MM.1S (cell line): ENCODE results near the gene ENOX1.

ENCODE experiments used
- DNase-seq: peaks from one replicate; pipeline ENCODE4 v3.0.0-alpha.2; 2015
- H2AFZ ChIP-seq: fragments of 300-600 bp; sonication (generic); 2 replicates; pipeline ENCODE4 v1.6.0; 2016; ENCODE audit warnings: antibody characterized with exemption, low read length
- H3F3A ChIP-seq: fragments of 300-600 bp; sonication (generic); 2 replicates; pipeline ENCODE4 v1.6.1; 2016; ENCODE audit warnings: mild to moderate bottlenecking, antibody characterized with exemption, low read length, moderate library complexity, mixed read lengths; ENCODE audit not compliant: insufficient read depth
- H3K27ac ChIP-seq: fragments of 300-600 bp; sonication (generic); 2 replicates; pipeline ENCODE4 v1.5.1; 2016; ENCODE audit warnings: mild to moderate bottlenecking, low read length
- H3K27me3 ChIP-seq: fragments of 300-600 bp; sonication (generic); replicated peaks from 2 replicates; pipeline ENCODE4 v1.6.0; 2016; ENCODE audit warnings: low read length; ENCODE audit not compliant: insufficient read depth
- H3K36me3 ChIP-seq: fragments of 300-600 bp; sonication (generic); replicated peaks from 2 replicates; pipeline ENCODE4 v1.6.1; 2016; ENCODE audit warnings: mild to moderate bottlenecking, low read length, mixed read lengths; ENCODE audit not compliant: insufficient read depth
- H3K4me1 ChIP-seq: fragments of 300-600 bp; sonication (generic); 2 replicates; pipeline ENCODE4 v1.6.1; 2016; ENCODE audit warnings: low read length, mixed read lengths
- H3K4me2 ChIP-seq: fragments of 300-600 bp; sonication (generic); 2 replicates; pipeline ENCODE4 v1.6.0; 2016; ENCODE audit warnings: low read depth, low read length
- H3K4me3 ChIP-seq: fragments of 300-600 bp; sonication (generic); 2 replicates; pipeline ENCODE4 v1.5.1; 2016; ENCODE audit warnings: low read length, mixed read lengths
- H3K79me2 ChIP-seq: fragments of 300-600 bp; sonication (generic); 2 replicates; pipeline ENCODE4 v1.6.1; 2016; ENCODE audit warnings: mixed run types, low read length, mixed read lengths
- H3K9ac ChIP-seq: fragments of 300-600 bp; sonication (generic); 2 replicates; pipeline ENCODE4 v1.6.1; 2016; ENCODE audit warnings: low read length, mixed read lengths
- H3K9me2 ChIP-seq: fragments of 300-600 bp; sonication (generic); replicated peaks from 2 replicates; pipeline ENCODE4 v1.6.1; 2016; ENCODE audit warnings: mild to moderate bottlenecking, low read length, mixed read lengths; ENCODE audit not compliant: insufficient read depth
- H3K9me3 ChIP-seq: fragments of 300-600 bp; sonication (generic); replicated peaks from 2 replicates; pipeline ENCODE4 v1.6.1; 2016; ENCODE audit warnings: mild to moderate bottlenecking, low read length, mixed read lengths; ENCODE audit not compliant: insufficient read depth
- H4K20me1 ChIP-seq: fragments of 300-600 bp; sonication (generic); 2 replicates; pipeline ENCODE4 v1.6.1; 2016; ENCODE audit warnings: mild to moderate bottlenecking, low read length, moderate library complexity, mixed read lengths; ENCODE audit not compliant: insufficient read depth
- EZH2 ChIP-seq: fragments of 300-600 bp; sonication (generic); optimal IDR thresholded peaks from 2 replicates; pipeline ENCODE3; 2017; ENCODE audit warnings: low read depth, mild to moderate bottlenecking, antibody characterized with exemption, low read length, mixed read lengths
- EZH2phosphoT487 ChIP-seq: fragments of 300-600 bp; sonication (generic); IDR thresholded peaks from 2 replicates; pipeline ENCODE4 v1.6.1; 2018; ENCODE audit warnings: antibody characterized with exemption, low read length
- TF ChIP-seq, protein P1 (sequence below): fragments of 300-600 bp; sonication (generic); IDR thresholded peaks from 2 replicates; pipeline ENCODE4 v1.5.1; 2016; ENCODE audit warnings: antibody characterized with exemption, low read length, mixed read lengths

Gene ENOX1

DNA sequence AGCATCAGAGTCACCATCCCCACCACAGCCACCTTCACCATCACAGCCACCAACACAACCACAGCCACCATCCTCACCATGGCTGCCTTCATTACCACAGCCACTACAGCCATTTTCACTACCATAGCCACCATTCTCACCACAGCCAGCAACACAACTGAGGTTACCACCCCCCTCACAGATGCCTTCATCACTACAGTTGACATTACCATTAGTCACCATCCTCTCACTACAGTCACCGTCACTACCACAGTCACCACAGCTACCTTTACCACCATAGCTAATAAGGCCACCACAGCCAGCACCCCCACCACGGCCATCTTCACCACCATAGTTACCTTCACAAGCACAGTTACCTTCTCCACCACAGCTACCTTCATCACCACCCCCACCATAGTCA, 493.8 kb downstream of the ENOX1 start:
- no peaks in the 10 kb centered on the region for H3K36me3 ChIP-seq
- H3K9ac ChIP-seq, result no peak overlapping the region
- no peak for DNase-seq
- H3K79me2 ChIP-seq, result no peaks in the 10 kb centered on the region
- H3K4me2 ChIP-seq, result no peak overlapping the region
- no peaks in the 10 kb centered on the region for H3K27me3 ChIP-seq
- no peaks in the 10 kb centered on the region for H3F3A ChIP-seq
- H3K4me3 ChIP-seq, result no peak overlapping the region
- no peaks in the 10 kb centered on the region for H4K20me1 ChIP-seq
- H3K9me3 ChIP-seq, result no peaks in the 10 kb centered on the region
- no peak overlapping the region for H2AFZ ChIP-seq
- H3K4me1 ChIP-seq, result peaks cover 14% of the 10 kb centered on the region
- TF ChIP-seq, protein P1, sequence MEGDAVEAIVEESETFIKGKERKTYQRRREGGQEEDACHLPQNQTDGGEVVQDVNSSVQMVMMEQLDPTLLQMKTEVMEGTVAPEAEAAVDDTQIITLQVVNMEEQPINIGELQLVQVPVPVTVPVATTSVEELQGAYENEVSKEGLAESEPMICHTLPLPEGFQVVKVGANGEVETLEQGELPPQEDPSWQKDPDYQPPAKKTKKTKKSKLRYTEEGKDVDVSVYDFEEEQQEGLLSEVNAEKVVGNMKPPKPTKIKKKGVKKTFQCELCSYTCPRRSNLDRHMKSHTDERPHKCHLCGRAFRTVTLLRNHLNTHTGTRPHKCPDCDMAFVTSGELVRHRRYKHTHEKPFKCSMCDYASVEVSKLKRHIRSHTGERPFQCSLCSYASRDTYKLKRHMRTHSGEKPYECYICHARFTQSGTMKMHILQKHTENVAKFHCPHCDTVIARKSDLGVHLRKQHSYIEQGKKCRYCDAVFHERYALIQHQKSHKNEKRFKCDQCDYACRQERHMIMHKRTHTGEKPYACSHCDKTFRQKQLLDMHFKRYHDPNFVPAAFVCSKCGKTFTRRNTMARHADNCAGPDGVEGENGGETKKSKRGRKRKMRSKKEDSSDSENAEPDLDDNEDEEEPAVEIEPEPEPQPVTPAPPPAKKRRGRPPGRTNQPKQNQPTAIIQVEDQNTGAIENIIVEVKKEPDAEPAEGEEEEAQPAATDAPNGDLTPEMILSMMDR, result no peak
- TF ChIP-seq EZH2 (no peak), EZH2phosphoT487 (no peak)
- H3K9me2 ChIP-seq, result no peaks in the 10 kb centered on the region
- no peak overlapping the region for H3K27ac ChIP-seq

DNA sequence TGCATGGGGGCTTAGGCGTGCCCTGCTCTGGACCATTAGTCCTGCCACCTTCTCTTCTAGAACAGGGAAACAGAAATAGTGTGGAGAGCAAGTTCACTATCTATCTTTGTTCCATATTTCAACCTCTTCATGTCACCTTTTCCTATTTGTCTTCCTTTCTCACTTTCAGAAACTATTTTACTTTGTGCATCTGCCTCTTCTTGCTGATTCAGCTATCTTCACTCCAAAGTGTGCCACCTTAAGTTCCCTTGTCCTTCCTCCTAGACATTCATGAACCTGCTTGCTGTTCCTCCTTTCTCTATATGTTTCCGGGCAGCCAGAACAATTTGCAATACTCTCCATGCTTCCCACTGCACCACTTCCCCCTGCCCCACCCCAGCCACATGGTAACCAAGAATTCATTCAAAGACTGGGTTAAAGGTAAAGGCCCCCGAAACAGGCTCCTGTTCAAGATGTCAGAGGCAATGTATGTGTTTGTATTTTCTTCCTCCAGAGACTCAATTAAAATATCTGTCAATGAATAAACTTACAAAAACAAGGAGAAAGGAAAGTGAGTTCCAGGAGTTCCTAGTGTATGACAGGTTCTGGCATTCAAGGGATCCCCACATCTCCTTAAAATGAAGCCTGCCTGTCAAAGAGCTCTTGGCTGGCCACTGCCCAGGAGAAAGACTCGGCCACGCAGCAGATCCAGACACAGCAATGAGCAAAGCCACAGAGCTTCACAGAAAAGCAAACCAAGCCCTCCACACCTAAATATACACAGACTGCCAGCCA, 495.3 kb downstream of the ENOX1 start:
- H3K9me3 ChIP-seq, result no peaks in the 10 kb centered on the region
- 0 out of 2 replicates have a peak overlapping the region, but pooled peaks have one; percentile 15 for H2AFZ ChIP-seq
- H3K27ac ChIP-seq, result no peak overlapping the region
- peak overlapping the region; percentile 39 for H3K4me2 ChIP-seq
- H4K20me1 ChIP-seq, result no peaks in the 10 kb centered on the region
- H3K9me2 ChIP-seq, result no peaks in the 10 kb centered on the region
- H3K4me1 ChIP-seq, result peaks cover 14% of the 10 kb centered on the region
- no peaks in the 10 kb centered on the region for H3K79me2 ChIP-seq
- no peaks in the 10 kb centered on the region for H3F3A ChIP-seq
- no peak overlapping the region for H3K4me3 ChIP-seq
- peak; percentile 26 for DNase-seq
- TF ChIP-seq EZH2phosphoT487 (no peak), EZH2 (no peak)
- TF ChIP-seq, protein P1, result no peak
- no peaks in the 10 kb centered on the region for H3K36me3 ChIP-seq
- no peaks in the 10 kb centered on the region for H3K27me3 ChIP-seq
- no peak overlapping the region for H3K9ac ChIP-seq

DNA sequence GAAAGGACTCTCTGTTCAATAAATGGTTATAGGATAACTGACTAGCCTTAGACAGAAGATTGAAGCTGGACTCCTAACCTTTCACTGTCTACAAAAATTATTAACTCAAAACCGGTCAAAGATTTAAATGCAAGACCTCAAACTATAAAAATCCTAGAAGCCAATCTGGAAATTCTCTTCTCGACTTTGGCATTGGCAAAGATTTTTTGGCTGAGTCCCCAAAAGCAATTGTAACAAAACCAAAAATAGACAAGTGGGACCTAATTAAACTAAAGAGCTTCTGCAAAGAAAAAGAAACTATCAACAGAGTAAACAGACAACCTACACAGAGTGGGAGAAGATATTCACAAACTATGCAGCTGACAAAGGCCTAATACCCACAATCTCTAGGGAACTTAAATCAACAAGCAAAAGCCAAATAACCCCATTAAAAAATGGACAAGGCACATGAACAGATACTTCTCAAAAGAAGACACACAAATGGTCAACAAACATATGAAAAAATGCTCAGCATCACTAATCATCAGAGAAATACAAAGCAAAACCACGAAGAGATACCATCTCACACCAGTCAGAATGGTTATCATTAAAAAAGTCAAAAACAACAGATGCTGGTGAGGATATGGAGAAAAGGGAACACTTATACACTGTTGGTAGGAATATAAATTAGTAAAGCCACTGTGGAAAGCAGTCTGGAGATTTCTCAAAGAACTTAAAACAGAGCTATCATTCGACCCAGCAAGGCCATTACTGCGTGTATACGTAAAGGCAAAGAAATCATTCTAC, 497.1 kb downstream of the ENOX1 start:
- no peaks in the 10 kb centered on the region for H3F3A ChIP-seq
- H3K36me3 ChIP-seq, result no peaks in the 10 kb centered on the region
- DNase-seq, result no peak
- H3K4me3 ChIP-seq, result no peak overlapping the region
- H3K4me2 ChIP-seq, result no peak overlapping the region
- no peaks in the 10 kb centered on the region for H3K79me2 ChIP-seq
- peaks cover 14% of the 10 kb centered on the region for H3K4me1 ChIP-seq
- H3K9me2 ChIP-seq, result no peaks in the 10 kb centered on the region
- H4K20me1 ChIP-seq, result no peaks in the 10 kb centered on the region
- no peak for TF ChIP-seq EZH2phosphoT487
- TF ChIP-seq, protein P1, result no peak
- TF ChIP-seq EZH2, result no peak
- H3K27ac ChIP-seq, result no peak overlapping the region
- H3K9me3 ChIP-seq, result no peaks in the 10 kb centered on the region
- H3K9ac ChIP-seq, result no peak overlapping the region
- no peak overlapping the region for H2AFZ ChIP-seq
- no peaks in the 10 kb centered on the region for H3K27me3 ChIP-seq
